ENCODE data around the gene UGT1A1.

DNA sequence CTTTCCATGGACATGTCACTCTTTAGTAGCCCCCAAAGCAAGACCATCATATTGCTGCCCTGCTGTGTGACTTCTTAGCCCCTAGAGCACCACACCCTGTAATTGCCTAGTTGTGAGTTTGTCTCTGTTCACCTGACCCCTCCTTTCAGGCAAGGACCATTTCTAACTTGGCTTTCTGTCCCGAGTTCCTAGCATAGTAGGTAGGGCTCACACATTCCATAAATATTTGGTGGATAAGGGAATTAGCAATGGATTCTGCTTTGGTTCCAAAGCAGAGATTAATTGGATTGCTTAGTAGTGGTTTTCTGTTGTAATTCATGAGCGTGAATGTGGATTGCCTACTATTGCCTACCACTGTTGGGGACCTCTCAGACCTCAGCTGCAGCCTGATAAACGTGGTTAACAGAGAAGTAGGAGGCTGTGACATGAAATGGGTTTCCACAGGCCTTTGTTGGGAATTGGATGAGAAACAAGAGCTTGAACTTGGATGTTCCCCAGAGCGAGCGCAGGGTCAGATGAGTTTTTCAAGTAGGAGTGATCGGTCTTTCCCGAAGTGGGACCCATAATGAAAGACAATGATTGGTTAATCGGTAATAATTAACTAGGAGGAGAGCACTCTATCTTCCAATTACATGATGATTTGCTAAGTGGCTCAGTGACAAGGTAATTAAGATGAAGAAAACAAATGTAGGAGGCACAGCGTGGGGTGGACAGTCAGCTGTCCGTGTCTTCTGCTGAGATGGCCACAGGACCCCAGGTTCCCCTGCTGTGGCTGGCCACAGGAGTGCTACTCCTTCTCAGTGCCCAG, 13.4 kb upstream of the UGT1A1 start:
- TF ChIP-seq, protein P1, sequence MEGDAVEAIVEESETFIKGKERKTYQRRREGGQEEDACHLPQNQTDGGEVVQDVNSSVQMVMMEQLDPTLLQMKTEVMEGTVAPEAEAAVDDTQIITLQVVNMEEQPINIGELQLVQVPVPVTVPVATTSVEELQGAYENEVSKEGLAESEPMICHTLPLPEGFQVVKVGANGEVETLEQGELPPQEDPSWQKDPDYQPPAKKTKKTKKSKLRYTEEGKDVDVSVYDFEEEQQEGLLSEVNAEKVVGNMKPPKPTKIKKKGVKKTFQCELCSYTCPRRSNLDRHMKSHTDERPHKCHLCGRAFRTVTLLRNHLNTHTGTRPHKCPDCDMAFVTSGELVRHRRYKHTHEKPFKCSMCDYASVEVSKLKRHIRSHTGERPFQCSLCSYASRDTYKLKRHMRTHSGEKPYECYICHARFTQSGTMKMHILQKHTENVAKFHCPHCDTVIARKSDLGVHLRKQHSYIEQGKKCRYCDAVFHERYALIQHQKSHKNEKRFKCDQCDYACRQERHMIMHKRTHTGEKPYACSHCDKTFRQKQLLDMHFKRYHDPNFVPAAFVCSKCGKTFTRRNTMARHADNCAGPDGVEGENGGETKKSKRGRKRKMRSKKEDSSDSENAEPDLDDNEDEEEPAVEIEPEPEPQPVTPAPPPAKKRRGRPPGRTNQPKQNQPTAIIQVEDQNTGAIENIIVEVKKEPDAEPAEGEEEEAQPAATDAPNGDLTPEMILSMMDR (IDR thresholded peaks at IDR 0.05), result no peak
- no peak for TF ChIP-seq POLR2A (IDR thresholded peaks at IDR 0.05)

Data from gastroesophageal sphincter (tissue), 3 donors.